ENCODE results near the gene CRMP1. TPM values are rescaled to one million over a fixed set of nuclear protein-coding genes. Genes with fewer than 3 reads are reported as not detected.
"Not testable (repeated sequence)": the region's sequence is repeated elsewhere in the genome, so short reads cannot be mapped to it uniquely, and the experiment has no call there.

The CRMP1 gene
- total RNA-seq, 2 donors from 2014 or later, result not detected

- Mint-ChIP-seq H3K9me3 (peaks cover 0 to 9% of the 10 kb centered on the region in 2 donors), H3K27ac (no peak overlapping the region), H3K36me3 (no peaks in the 10 kb centered on the region)
- no peak for ATAC-seq
- DNase-seq (ENCODE audit: low spot score in 2 of 2), result no peak
Observed at GRCh38 chr4:5881340-5881739, 11.5 kb downstream of the CRMP1 start.

DNA sequence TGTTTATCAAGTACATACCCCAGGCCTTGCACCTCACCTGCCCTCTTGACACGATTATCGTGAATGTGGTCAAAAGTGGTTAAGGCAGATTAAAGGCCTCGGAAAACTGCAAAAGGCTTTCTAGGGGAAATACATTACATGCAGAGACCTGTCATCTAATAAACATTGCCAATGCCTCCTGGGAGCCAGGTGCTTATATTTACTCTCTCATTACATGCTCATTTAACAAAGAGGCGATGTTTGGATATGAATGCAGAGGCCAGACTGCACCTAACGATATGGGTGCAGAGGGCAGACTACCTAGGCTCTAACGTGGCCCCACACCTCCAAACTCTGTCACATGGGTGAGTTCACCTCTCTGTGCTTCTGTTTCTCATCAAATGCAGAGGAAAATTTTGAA, 14.5 kb downstream of the CRMP1 start:
- no peak for DNase-seq (ENCODE audit: low spot score in 2 of 2)
- H3K36me3 Mint-ChIP-seq, result peaks cover 0 to 4% of the 10 kb centered on the region in 2 donors
- H3K9me3 Mint-ChIP-seq, result peaks cover 0 to 10% of the 10 kb centered on the region in 2 donors
- ATAC-seq, result no peak
- H3K27ac Mint-ChIP-seq, result no peak overlapping the region

GRCh38 chr4:5877392-5877791, 15.5 kb downstream of the CRMP1 start:
- ATAC-seq, result no peak
- H3K27ac Mint-ChIP-seq, result no peak overlapping the region
- peaks cover 0 to 10% of the 10 kb centered on the region in 2 donors for H3K9me3 Mint-ChIP-seq
- DNase-seq (ENCODE audit: low spot score in 2 of 2), result no peak
- peaks cover 5 to 9% of the 10 kb centered on the region in 2 donors for H3K36me3 Mint-ChIP-seq

- DNase-seq (ENCODE audit: low spot score in 2 of 2), result no peak
- H3K27ac Mint-ChIP-seq, result no peak overlapping the region
- ATAC-seq, result no peak
- peaks cover 5 to 9% of the 10 kb centered on the region in 2 donors for H3K36me3 Mint-ChIP-seq
- peaks cover 0 to 10% of the 10 kb centered on the region in 2 donors for H3K9me3 Mint-ChIP-seq
Observed at GRCh38 chr4:5874811-5875449, 18.0 kb downstream of the CRMP1 start.

DNA sequence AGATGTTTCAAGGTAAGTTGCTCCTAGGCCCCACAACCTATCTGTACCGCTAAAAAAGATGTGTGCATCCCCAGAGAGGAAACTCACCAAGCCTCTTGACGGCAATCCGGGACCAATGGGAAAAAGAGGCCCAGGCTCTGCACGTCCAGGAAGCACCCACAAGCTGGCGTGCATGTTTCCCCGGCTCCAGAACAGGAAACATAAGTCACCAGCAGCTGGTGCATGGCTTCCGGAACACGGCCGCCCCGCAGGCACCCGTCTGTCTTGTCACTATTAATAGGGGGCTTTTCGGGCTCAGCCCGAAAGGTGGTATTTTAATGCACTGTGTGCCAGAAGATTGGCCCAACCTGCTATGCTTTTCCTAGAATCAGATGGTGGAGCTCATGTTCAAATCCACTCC, 22.2 kb downstream of the CRMP1 start:
- ATAC-seq (no peak), DNase-seq (ENCODE audit: low spot score in 2 of 2) (no peak)
- peaks cover 0 to 5% of the 10 kb centered on the region in 2 donors for H3K9me3 Mint-ChIP-seq
- peaks cover 5 to 9% of the 10 kb centered on the region in 2 donors for H3K36me3 Mint-ChIP-seq
- no peak overlapping the region for H3K27ac Mint-ChIP-seq

GRCh38 chr4:5869966-5870619, 22.8 kb downstream of the CRMP1 start:
- Mint-ChIP-seq H3K36me3 (peaks cover 5 to 9% of the 10 kb centered on the region in 2 donors), H3K9me3 (peaks cover 0 to 5% of the 10 kb centered on the region in 2 donors), H3K27ac (no peak overlapping the region)
- no peak for DNase-seq (ENCODE audit: low spot score in 2 of 2)
- no peak for ATAC-seq

GRCh38 chr4:5867866-5868265, 25.0 kb downstream of the CRMP1 start:
- no peak overlapping the region for H3K27ac Mint-ChIP-seq
- peaks cover 0 to 1% of the 10 kb centered on the region in 2 donors for H3K36me3 Mint-ChIP-seq
- no peak for DNase-seq (ENCODE audit: low spot score in 2 of 2)
- ATAC-seq, result no peak
- no peaks in the 10 kb centered on the region for H3K9me3 Mint-ChIP-seq

- no peak overlapping the region for H3K27ac Mint-ChIP-seq
- no peaks in the 10 kb centered on the region for H3K9me3 Mint-ChIP-seq
- no peaks in the 10 kb centered on the region for H3K36me3 Mint-ChIP-seq
- no peak for ATAC-seq
- DNase-seq (ENCODE audit: low spot score in 2 of 2), result no peak
Observed at GRCh38 chr4:5866841-5867813, 25.8 kb downstream of the CRMP1 start.

DNA sequence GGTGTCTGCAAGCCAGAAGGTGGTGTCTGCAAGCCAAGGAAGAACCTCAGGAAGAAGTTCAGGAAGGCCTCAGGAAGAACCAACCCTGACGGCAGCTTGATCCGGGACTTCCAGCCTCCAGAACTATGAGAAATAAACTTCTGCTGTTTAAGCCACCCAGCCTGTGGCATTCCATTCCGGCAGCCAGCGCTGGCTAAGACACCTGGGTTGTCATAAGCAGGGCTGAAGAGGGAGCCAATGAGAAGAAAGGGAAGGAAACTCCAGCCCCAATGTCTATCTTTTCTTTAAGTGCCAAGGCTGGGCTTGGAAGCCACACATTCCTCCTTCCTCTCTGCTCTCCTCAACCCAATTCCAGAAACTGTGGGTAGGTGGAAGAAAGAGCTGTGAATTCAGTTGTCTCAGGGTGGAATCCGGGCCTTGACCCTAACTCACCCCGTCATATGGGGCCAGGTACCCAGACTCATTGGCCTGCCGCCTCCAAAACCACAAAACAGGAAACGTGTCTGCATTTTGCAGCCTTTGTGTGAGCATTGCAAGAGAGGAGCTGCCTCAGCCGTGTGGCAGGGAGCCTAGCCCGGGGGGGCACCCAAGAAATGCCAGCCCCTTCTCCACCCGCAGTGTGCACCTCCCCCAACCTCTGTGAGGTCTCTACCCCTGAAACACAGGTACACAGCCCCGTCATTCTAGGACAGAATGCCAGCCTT, 26.8 kb downstream of the CRMP1 start:
- no peak overlapping the region for H3K27ac Mint-ChIP-seq
- H3K36me3 Mint-ChIP-seq, result no peaks in the 10 kb centered on the region
- no peaks in the 10 kb centered on the region for H3K9me3 Mint-ChIP-seq
- peak in 1 of 2 donors; percentile 47 for ATAC-seq
- no peak for DNase-seq (ENCODE audit: low spot score in 2 of 2)

GRCh38 chr4:5863461-5864113, 29.3 kb downstream of the CRMP1 start:
- no peaks in the 10 kb centered on the region for H3K9me3 Mint-ChIP-seq
- no peaks in the 10 kb centered on the region for H3K36me3 Mint-ChIP-seq
- no peak overlapping the region for H3K27ac Mint-ChIP-seq
- DNase-seq (ENCODE audit: low spot score in 2 of 2) (peak in 1 of 2 donors; percentile 63), ATAC-seq (peak; percentile 92 to 98)

DNA sequence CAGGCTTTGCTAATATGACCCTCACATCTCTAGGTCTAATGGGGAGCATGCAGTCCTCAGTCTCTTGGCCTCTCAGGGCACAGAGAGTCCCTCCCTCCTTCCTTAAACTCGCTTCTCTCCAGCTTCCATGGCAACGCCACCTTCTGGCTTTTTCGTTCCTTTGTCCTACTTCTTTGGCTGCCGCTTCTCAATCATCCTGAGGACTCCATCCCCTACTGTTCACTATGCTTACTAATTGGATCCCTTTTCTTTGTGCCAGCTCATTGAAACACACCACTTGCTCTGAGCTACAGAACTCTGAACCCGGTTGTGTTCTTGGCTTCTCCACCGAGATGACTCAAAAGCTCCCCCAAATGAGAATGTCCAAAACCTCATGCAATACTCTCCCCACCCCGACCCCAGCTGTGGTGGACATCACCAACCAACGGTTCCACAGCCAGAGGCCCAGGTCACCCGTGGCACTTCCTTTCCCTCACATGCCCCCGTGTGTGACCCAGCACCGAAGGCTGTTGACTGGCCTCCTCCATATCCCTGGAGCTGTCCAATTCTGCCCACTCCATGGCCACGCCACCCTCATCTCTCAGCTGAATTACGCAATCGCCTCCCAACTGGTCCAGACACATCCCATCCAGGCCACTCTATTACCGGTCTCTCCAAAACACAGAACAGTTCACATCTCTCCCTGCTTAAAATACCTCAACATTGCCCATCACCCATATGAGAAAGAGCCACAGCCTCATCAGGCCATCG, 34.7 kb downstream of the CRMP1 start:
- no peak for DNase-seq (ENCODE audit: low spot score in 2 of 2)
- Mint-ChIP-seq H3K9me3 (no peaks in the 10 kb centered on the region), H3K27ac (no peak overlapping the region), H3K36me3 (no peaks in the 10 kb centered on the region)
- no peak for ATAC-seq

DNA sequence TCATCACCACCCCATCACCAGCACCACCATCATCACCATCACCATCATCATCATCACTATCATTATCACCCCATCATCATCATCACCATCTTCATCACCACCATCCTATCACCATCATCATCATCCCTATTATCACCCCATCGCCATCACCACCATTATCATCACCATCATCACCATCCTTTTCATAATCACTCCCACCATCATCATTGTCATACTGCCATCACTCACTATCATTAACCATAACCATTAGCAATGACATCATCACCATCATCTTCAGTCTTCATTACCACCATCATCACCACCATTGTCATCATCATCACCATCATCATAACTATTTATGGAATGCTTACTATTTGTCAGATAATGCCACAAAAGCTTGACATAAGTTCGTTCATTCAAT, 35.7 kb downstream of the CRMP1 start:
- DNase-seq (ENCODE audit: low spot score in 2 of 2), result no peak
- no peak overlapping the region for H3K27ac Mint-ChIP-seq
- no peaks in the 10 kb centered on the region for H3K36me3 Mint-ChIP-seq
- peak in 1 of 2 donors; percentile 5 for ATAC-seq
- no peaks in the 10 kb centered on the region for H3K9me3 Mint-ChIP-seq

- not testable (repeated sequence) for H3K27ac Mint-ChIP-seq; H3K36me3 Mint-ChIP-seq; DNase-seq (ENCODE audit: low spot score in 2 of 2); H3K9me3 Mint-ChIP-seq; ATAC-seq
Observed at GRCh38 chr4:5856362-5856761, 36.5 kb downstream of the CRMP1 start.

GRCh38 chr4:5854929-5855328, 38.0 kb downstream of the CRMP1 start:
- no peaks in the 10 kb centered on the region for H3K9me3 Mint-ChIP-seq
- DNase-seq (ENCODE audit: low spot score in 2 of 2), result no peak
- no peak for ATAC-seq
- H3K27ac Mint-ChIP-seq, result no peak overlapping the region
- H3K36me3 Mint-ChIP-seq, result no peaks in the 10 kb centered on the region

DNA sequence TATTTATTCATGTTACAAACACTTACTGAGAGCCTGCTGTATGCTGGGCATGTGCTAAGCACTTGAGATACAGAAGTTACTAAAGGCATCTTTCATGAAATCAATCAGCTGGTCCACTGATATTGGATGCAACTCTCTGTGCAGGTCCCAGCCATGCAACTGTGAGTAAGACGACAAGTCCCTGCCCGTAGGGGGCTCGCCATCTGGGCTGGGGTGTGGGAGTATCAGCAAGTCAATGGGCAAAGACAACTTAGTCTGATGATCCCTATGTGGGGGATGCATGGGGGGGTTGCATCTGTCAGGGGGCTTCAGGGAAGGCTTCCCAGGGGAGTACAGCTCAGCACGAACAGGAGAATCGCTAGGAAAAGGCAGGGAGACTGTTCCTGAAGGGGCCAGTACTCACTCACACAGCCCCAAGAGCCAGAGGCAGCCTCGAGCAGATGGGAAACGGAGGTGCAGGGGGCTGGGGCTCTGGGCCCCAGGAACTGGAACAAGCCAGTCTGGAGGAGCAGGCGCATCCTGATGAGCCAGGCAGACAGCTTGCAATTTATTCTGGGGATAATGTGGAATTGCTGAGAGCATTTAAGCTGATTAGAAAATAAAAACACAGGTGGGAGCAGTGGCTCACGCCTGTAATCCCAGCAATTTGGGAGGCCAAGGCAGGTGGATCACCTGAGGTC, 40.2 kb downstream of the CRMP1 start:
- ATAC-seq (no peak), DNase-seq (ENCODE audit: low spot score in 2 of 2) (no peak)
- H3K36me3 Mint-ChIP-seq, result no peaks in the 10 kb centered on the region

More for the DNA sequence above, 40.2 kb downstream of the CRMP1 start:
- peak overlapping the region in 1 of 2 donors; percentile 66 for H3K27ac Mint-ChIP-seq
- H3K9me3 Mint-ChIP-seq, result no peaks in the 10 kb centered on the region

Data from activated naive CD4-positive, alpha-beta T cell treated with anti-CD3 and anti-CD28 coated beads, Interleukin-2, amount 50 U/mL, for 72 hours (primary cell).